Cerebellar nuclear complex (tissue), 1 donor: ENCODE measurements around the gene CLEC18A.
A peak's percentile ranks its signal among the peaks of the same experiment; 100 is the strongest.
"Not testable (repeated sequence)": the region's sequence is repeated elsewhere in the genome, so short reads cannot be mapped to it uniquely, and the experiment has no call there.

ENCODE experiments used
- DNase-seq, 2 experiments: peaks; one replicate each; lab custom pipeline; 2025; lab: John Stamatoyannopoulos, UW

CLEC18A gene

DNA sequence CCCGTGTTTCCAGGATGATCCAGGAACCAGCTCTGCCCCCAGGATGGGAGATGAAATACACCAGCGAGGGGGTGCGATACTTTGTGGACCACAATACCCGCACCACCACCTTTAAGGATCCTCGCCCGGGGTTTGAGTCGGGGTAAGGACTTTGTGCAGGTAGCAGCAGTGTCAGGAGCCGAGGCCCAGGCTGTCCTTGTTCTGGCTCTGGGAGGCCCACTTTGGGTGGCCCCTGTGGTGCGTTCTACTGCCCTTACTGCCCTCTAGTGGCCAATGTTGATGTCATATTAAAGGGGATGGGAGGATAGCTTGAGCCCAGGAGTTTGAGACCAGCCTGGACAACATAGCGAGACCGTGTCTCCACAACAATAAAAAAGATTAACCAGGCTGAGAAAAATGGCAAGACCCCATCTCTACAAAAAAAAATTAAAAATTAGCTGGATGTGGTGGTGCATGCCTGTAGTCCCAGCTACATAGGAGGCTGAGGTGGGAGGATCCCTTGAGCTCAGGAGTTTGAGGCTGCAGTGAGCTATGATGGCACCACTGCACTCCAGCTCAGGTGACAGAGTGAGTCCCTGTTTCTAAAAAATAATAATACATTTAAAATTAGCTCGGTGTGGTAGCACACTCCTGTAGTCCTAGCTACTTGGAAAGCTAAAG lies 20.9 kb upstream of the CLEC18A start:
- DNase-seq = no peak

- no peak for DNase-seq
These were observed 19.5 kb upstream of the CLEC18A start for GRCh38 chr16:69931631-69932030.

- DNase-seq = no peak
These were observed 18.9 kb upstream of the CLEC18A start for GRCh38 chr16:69932228-69932627.

DNA sequence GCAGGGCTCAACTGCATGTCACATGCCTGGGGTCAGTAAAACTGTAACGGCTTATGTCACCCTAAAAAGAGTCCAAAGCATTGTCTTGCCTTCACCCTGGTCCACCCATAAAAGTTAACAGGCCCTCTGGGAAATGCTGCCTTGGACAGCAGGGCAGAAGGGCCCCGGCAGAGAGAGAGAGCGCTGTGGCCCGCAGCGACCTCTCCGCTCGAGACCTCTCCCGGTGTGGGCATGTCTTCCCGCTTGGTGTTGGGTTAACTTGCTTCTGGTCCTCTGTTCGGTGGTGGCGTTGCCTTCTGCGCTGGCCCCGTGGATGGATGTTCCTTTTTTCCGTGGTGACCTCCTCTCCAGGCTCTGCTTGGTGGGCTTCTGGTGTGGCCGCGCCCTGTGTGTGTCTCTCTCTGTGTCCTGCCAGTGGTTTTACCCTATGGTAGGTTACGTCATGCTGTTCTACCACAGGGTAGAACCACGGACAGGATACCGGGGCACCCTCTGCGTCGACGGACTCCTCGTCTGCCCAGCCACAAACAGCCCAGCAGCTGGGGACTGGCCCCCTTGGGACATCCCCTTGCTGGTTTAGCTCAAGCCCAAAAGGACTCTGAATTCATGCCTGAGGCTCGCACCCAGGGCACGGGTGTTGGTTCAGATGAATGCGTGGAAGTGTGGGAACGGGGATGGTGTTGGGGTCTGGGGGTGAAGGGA lies 18.3 kb upstream of the CLEC18A start:
- no peak for DNase-seq

DNA sequence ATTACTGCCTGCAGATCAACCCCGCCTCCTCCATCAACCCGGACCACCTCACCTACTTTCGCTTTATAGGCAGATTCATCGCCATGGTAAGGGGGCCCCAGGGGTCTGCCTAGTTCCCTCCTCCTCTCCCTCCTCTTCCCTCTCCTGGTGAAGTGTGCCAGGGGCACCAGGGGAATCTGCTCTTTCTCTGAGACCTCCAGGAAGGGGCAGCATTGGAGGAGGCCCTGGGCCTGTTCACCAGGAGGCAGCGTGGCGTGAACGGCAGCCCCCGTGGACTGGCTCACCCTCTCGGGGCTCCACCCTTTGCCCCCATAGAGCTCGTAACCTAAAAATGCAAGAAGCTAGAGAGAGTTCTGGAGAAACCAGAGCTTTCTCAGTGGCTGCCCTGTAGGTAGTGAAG lies 17.1 kb upstream of the CLEC18A start:
- no peak for DNase-seq

GRCh38 chr16:69934751-69935150 lies 16.4 kb upstream of the CLEC18A start:
- no peak for DNase-seq

DNA sequence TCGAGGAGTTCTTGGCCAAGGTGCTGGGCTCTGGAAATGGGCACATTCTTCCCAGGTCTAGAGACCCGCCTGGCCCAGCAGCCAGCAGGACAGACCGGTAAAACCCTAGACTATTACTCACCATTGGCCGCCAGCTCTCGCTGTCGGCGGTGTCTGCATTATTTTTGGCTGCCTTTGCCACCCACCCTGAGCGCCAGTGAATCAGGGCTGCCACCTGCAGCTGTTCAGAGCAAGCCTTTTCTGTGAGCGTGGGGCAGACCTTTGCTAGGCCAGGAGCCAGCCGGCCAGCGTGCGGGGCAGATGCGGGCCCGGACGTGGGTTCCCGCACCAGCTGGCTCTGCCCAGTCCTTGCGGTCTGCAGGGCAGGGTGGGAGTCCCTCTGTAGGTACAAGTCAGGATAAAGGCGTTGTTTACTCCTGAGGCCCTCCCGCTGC lies 15.8 kb upstream of the CLEC18A start:
- DNase-seq = no peak

GRCh38 chr16:69935740-69936139 lies 15.4 kb upstream of the CLEC18A start:
- no peak for DNase-seq

GRCh38 chr16:69936252-69936651 lies 14.9 kb upstream of the CLEC18A start:
- no peak for DNase-seq

- no peak for DNase-seq
These were observed 14.4 kb upstream of the CLEC18A start for GRCh38 chr16:69936751-69937211.

DNA sequence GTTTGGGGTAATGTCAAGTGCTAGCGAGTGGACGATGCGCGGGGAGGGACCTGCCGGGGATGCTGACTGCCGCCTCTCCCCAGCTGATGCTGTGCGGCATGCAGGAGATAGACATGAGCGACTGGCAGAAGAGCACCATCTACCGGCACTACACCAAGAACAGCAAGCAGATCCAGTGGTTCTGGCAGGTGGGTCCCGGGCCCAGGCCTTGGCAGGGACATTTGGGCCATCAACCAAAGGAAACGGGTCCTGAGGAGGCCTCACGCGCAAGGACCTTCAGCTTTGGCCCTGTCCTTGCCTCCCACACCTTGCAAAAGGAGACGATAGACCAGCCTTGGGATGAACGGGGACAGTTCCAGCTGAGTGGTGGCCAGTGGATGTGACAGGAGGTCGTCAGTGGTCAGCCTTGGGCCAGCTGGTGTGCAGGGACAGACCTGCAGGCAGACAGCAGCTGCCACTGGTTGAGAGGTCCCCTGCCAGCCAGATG lies 13.6 kb upstream of the CLEC18A start:
- peak in 1 of 2 experiments; percentile 56 for DNase-seq

DNA sequence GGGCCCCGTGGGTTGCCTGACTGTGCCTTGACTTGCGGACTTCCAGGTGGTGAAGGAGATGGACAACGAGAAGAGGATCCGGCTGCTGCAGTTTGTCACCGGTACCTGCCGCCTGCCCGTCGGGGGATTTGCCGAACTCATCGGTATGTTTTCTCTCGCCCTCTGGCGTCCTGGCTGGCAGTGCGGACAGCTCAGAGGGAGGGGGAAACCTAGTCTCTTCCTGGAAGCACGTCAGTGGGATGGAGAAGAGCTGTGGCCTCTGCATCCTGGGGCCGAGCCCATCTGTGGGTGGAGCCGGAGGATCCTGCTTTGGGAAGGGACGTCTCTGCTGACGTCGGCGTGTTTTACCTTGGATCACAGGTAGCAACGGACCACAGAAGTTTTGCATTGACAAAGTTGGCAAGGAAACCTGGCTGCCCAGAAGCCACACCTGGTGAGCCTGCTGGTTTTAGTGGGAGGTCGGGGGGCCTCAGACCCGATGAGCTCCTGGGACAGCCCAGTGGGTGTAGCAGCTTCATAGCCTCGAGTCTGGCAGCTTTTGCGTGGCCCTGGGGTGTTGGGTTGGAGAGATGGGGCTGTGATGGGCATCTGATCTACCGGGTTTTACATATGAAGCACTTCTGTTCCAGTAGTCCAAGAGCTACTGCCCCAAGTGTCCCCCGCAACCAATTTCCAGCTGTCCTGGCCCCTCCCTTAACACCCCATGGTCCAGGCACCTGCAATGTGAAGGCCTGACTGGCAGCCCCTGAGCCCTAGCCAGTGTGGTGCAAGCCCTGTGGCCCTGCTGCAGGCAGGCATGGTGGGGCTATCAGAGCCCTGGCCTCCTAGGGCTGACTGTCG lies 11.9 kb upstream of the CLEC18A start:
- no peak for DNase-seq

GRCh38 chr16:69939821-69940585 lies 11.1 kb upstream of the CLEC18A start:
- no peak for DNase-seq

DNA sequence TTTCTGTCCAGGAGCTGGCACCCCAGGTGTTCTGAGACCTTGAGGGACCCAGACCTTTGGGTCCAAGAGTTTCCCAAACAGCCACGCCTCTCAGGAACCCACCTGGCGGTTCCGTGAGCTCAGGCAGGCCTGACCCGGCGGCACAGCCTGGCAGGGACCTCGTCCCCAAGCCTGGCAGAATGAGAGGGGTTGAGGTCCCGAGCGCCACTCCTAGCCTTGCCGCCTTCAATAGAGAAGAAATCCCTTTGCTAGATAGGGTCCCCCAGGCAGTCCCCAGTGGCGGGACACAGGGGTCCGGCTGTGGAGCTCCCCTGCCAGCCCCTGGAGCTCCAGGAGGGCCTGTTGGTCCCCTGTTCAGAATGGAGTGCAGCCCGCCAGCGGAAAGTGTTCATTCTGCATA lies 10.5 kb upstream of the CLEC18A start:
- DNase-seq = no peak

DNA sequence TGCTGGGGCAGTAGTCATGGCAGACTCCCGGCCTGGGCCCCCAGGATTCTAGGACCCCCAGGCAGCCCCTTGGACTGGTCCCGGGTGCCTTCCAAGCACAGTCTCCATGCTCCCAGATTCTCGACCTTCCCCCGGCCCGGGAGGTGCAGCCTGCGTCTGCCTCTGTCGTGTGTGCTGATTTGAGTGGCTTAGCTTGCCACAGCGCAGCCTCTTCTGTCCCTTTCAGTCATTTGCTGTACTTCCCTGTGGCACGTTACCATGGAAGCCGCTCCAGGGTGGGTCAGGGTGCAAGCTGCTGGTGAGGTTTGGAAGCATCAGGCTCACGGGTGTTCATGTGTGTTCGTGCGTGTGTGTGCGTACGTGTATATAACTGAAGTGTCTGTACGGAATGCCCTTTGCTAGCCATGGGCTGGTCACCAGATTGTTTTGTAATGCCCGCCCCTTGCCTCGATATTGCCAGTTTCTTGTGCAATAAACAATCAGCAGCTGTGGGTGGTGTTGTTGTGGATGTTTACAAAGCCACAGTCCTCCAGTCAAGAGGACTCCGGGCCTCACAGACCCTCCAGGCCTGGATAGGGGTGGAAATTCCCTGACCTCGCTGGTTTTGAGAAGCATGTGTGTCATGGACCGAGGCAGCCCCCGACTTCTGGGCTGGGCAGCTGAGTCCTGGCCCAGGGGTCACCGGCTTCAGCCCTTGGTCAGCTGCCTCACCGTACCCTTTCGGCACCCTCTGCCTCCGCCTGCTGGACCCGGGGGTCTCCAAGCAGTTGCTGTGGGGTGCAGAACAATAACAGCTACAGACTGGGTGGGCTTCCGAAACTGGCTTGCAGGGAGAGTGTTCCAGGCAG lies 9.7 kb upstream of the CLEC18A start:
- no peak for DNase-seq

GRCh38 chr16:69942099-69942491 lies 9.0 kb upstream of the CLEC18A start:
- no peak for DNase-seq

- DNase-seq = no peak
These were observed 8.4 kb upstream of the CLEC18A start for GRCh38 chr16:69942627-69943170.

DNA sequence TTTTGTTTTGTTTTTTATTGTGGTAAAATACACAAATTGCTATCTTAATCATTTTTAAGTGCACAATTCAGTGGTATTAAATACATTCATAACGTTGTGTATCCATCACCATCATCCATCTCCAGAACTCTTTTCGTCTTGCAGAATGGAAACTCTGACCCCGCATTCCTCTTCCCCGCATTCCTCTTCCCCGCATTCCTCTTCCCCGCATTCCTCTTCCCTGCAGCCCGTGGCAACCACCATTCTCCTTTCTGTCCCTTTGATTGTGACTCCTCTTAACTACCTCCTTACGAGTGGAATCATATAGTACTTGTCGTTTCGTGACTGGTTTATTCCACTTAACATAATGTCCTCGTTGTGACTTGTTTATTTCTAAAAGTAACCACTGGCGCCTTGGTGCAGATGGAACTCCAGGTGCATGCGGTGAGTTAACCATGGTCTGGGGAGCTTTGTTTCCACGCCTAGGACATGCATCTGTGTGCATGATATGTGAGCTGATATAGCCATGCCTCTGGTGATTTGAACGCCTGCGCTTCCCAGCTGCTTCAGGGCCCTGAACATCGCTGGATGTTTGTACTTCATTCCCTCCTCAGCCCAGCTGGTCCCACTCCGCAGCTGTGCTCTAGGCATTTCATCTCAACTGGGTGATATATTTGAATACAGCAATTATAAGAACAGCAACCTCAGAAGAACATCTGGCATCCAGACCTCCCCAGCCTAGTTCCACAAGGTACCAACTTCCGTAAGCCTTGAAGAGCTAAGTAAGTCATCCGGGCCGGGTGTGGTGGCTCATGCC lies 7.7 kb upstream of the CLEC18A start:
- not testable (repeated sequence) for DNase-seq

DNA sequence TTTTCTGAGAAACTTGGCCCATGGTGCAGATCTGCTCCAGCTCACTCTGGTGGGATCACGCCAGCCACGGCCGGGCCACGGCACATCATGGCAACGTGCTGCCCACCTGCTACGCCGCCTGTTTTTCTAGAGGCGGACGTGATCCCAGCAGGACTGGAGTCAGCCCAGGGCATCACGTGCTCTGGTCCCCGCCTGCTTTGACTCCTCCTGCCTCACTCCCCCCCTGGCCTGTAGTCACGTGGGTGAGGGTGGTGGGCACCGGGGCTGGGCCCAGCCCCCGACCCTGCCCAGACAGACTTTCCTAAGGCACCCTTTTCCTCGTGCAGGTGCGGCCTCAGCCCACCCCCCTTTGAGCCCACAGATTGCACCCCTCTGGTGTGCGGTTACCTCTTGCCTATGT lies 723 bp upstream of the CLEC18A start:
- DNase-seq = not testable (repeated sequence)

GRCh38 chr16:69951672-69952031 lies 518 bp downstream of the CLEC18A start:
- not testable (repeated sequence) for DNase-seq
